Astrocyte of the spinal cord (primary cell): ENCODE measurements around the gene TRRAP.

ENCODE experiments used
- DNase-seq: peaks from one replicate; pipeline ENCODE4 v3.0.0; 2011; ENCODE audit warnings: low read depth, low spot score
- H3K4me3 ChIP-seq: 2 replicates; pipeline ENCODE4 v1.5.1; 2011; ENCODE audit warnings: low read depth, mild to moderate bottlenecking, low read length, moderate library complexity
- CTCF ChIP-seq: IDR thresholded peaks from 2 replicates; pipeline ENCODE4 v1.5.1; 2012; ENCODE audit warnings: low read depth, mild to moderate bottlenecking, low read length, inconsistent platforms
- in situ Hi-C: cut with HindIII; loops from 2 replicates; pipeline ENCODE4 v1.10.0; 2017; ENCODE audit warnings: low sequenced_read_pairs

TRRAP gene

DNA sequence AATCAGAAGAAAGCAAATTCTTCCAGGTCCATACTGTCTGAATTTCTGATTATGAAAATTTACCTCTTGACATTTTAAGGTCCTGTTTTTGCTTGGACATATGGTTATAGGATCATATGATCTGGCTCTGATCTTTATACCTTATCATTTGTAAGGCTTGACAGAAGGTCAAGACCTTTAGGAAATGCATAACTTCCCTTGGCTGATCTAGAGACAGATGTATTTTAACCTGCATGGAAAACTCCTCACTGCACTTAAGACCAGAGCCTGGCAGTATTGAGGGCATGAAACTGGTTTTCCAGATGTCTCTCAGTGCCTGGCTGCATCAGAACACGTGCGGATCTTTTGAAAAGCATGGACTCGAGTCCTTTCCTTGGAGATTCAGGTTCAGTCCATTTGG, 55.9 kb downstream of the TRRAP start:
- H3K4me3 ChIP-seq: no peak overlapping the region
- no peak for TF ChIP-seq CTCF
- no peak for DNase-seq
- in situ Hi-C loops: no loop called here

DNA sequence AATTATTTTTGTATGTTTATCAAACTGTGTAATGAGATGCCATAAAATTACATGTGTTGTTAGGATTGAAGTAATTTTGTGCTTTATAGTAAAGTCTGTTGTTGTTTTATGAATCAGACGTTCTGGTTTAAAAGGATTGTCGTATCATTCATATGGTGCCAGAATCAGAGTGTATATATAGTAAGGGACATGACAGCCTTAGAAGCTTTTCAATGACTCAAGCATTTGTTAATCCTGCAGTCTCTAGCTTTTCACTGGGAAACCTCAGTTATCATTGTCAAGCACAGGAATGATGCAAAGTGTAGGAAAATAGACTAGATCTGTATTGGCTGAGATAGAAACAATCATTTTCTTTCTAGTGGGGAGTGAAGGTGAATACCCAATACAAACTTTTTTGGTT, 57.5 kb downstream of the TRRAP start:
- TF ChIP-seq CTCF: no peak
- no peak overlapping the region for H3K4me3 ChIP-seq
- in situ Hi-C loops: no loop called here
- DNase-seq: peak; percentile 6

DNA sequence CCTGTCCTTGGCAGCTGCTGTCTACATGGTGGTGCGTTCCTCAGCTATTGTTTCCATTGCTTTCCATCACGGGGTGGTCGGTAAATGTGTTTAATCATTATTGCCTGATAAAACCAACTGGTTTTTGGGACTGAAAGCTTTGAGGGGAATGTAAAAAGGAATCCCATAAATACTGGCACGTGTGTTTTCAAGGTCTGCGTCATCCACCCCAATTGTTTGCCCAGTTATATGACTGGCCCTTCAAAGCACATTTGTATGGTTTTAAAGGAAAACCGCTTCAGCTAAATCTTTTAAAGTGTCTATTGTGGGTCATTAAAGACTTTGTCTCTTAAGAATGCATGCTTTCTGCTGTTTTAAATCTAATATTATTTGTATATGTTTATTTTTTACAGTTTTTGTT, 65.0 kb downstream of the TRRAP start:
- in situ Hi-C loops: no loop called here
- no peak overlapping the region for H3K4me3 ChIP-seq
- TF ChIP-seq CTCF: no peak
- DNase-seq: no peak

- H3K4me3 ChIP-seq: no peak overlapping the region
- no peak for TF ChIP-seq CTCF
- DNase-seq: no peak
- in situ Hi-C loops: no loop called here
Measured at GRCh38 chr7:98944386-98944785, 66.1 kb downstream of the TRRAP start.

DNA sequence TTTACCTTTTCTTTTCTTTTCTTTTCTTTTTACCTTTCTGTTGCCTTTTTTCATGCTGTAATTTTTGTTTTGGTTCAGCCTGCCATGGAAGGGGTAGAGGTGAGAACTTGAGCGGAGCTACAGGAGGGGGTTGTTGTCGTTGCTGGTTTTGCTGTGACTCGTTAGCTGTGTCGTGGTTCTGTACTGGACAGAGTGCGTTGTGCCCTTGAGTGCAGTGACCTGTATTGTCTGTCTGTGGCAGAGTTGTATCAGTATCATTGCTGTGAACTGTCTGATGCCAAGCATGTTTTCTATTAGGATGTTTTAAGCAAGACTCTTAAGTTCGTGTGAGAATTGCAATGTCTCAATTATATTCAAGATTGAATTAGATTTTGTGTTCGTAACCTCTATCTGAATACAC, 67.5 kb downstream of the TRRAP start:
- in situ Hi-C loops: no loop called here
- TF ChIP-seq CTCF: no peak
- H3K4me3 ChIP-seq: no peak overlapping the region
- no peak for DNase-seq

- in situ Hi-C loops: no loop called here
- H3K4me3 ChIP-seq: no peak overlapping the region
- no peak for TF ChIP-seq CTCF
- DNase-seq: no peak
Measured at GRCh38 chr7:98946389-98946788, 68.1 kb downstream of the TRRAP start.
